ENCODE measurements around the gene STON1.
"Not testable (repeated sequence)": the region's sequence is repeated elsewhere in the genome, so short reads cannot be mapped to it uniquely, and the experiment has no call there.

The STON1 gene

GRCh38 chr2:48528431-48528830 is 1.5 kb upstream of the STON1 start:
- in situ Hi-C loops (cut with MboI; ENCODE audit: low sequenced_read_pairs): no loop called here

GRCh38 chr2:48529194-48529593 is 760 bp upstream of the STON1 start:
- in situ Hi-C loops (cut with MboI; ENCODE audit: low sequenced_read_pairs): no loop called here

GRCh38 chr2:48529676-48530032 is 300 bp upstream of the STON1 start:
- in situ Hi-C loops (cut with MboI; ENCODE audit: low sequenced_read_pairs): no loop called here

- in situ Hi-C loops (cut with MboI; ENCODE audit: low sequenced_read_pairs): no loop called here
Observed at GRCh38 chr2:48531141-48531648, 1.2 kb downstream of the STON1 start.

GRCh38 chr2:48532174-48532573 is 2.2 kb downstream of the STON1 start:
- in situ Hi-C loops (cut with MboI; ENCODE audit: low sequenced_read_pairs): no loop called here

GRCh38 chr2:48532824-48533223 is 2.9 kb downstream of the STON1 start:
- in situ Hi-C loops (cut with MboI; ENCODE audit: low sequenced_read_pairs): no loop called here

- in situ Hi-C loops (cut with MboI; ENCODE audit: low sequenced_read_pairs): no loop called here
Observed at GRCh38 chr2:48534781-48535180, 4.8 kb downstream of the STON1 start.

- in situ Hi-C loops (cut with MboI; ENCODE audit: low sequenced_read_pairs): no loop called here
Observed at GRCh38 chr2:48540237-48540935, 10.4 kb downstream of the STON1 start.

- in situ Hi-C loops (cut with MboI; ENCODE audit: low sequenced_read_pairs): no loop called here
Observed at GRCh38 chr2:48541666-48542389, 11.9 kb downstream of the STON1 start.

GRCh38 chr2:48543895-48544294 is 13.9 kb downstream of the STON1 start:
- in situ Hi-C loops (cut with MboI; ENCODE audit: low sequenced_read_pairs): no loop called here

- in situ Hi-C loops (cut with MboI; ENCODE audit: low sequenced_read_pairs): no loop called here
Observed at GRCh38 chr2:48545244-48545643, 15.3 kb downstream of the STON1 start.

GRCh38 chr2:48548840-48549239 is 18.9 kb downstream of the STON1 start:
- in situ Hi-C loops (cut with MboI; ENCODE audit: low sequenced_read_pairs): no loop called here

GRCh38 chr2:48549972-48550371 is 20.0 kb downstream of the STON1 start:
- in situ Hi-C loops (cut with MboI; ENCODE audit: low sequenced_read_pairs): no loop called here

GRCh38 chr2:48551548-48551947 is 21.6 kb downstream of the STON1 start:
- in situ Hi-C loops (cut with MboI; ENCODE audit: low sequenced_read_pairs): no loop called here

- in situ Hi-C loops (cut with MboI; ENCODE audit: low sequenced_read_pairs): not testable (repeated sequence)
Observed at GRCh38 chr2:48555071-48555470, 25.1 kb downstream of the STON1 start.

- in situ Hi-C loops (cut with MboI; ENCODE audit: low sequenced_read_pairs): no loop called here
Observed at GRCh38 chr2:48558456-48558855, 28.5 kb downstream of the STON1 start.

- in situ Hi-C loops (cut with MboI; ENCODE audit: low sequenced_read_pairs): no loop called here
Observed at GRCh38 chr2:48560546-48561209, 30.7 kb downstream of the STON1 start.

GRCh38 chr2:48562281-48562680 is 32.3 kb downstream of the STON1 start:
- in situ Hi-C loops (cut with MboI; ENCODE audit: low sequenced_read_pairs): no loop called here

- in situ Hi-C loops (cut with MboI; ENCODE audit: low sequenced_read_pairs): no loop called here
Observed at GRCh38 chr2:48566592-48567310, 36.8 kb downstream of the STON1 start.

- in situ Hi-C loops (cut with MboI; ENCODE audit: low sequenced_read_pairs): no loop called here
Observed at GRCh38 chr2:48567671-48568070, 37.7 kb downstream of the STON1 start.

- in situ Hi-C loops (cut with MboI; ENCODE audit: low sequenced_read_pairs): no loop called here
Observed at GRCh38 chr2:48568547-48568946, 38.6 kb downstream of the STON1 start.
